ENCODE measurements around the gene NMT1.

Gene NMT1

DNA sequence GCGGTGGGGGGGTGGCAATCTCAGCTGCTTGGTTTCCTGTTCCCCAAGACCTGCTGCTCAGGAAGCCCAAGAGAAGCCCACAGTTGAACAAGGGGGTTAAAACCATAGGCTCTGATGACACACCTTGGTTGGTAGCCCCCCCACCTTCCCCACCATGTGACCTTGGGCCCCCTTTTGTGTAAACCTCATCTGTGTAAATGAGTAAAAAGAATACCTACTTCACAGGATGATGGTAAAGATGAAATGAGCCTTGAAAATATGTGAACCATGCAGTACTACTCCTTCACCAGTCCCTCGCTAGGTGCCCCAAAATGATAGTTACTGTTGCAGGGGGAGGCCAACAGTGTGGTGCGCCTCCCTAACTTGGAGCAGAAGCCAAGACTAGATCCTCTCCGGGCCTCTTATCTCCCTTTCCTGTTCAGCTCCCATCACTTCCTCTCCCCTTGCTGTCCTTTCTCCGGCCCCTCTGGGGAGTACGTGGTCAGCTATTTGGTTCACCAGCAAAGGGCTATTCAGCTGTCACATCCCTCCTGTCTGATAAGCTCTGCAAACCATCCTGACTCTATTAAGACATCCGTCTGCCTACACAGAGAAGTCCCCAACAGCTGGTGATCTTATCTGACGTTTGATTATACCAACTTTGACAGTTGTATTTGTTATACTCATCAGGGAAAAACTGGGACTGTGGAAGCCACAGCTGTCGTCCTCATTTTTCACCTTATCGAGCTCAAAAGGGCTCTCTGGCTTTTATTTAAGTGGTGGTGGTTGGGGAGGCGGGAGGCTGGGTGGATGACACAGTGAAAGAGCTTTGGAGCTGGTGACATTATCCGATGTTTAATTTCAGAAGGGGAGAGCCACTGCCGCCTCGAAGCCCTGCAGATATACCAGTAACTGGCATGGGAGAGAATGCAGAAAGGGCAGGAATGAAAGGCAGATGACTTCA, 29.6 kb upstream of the NMT1 start:
- TF ChIP-seq, protein P1, sequence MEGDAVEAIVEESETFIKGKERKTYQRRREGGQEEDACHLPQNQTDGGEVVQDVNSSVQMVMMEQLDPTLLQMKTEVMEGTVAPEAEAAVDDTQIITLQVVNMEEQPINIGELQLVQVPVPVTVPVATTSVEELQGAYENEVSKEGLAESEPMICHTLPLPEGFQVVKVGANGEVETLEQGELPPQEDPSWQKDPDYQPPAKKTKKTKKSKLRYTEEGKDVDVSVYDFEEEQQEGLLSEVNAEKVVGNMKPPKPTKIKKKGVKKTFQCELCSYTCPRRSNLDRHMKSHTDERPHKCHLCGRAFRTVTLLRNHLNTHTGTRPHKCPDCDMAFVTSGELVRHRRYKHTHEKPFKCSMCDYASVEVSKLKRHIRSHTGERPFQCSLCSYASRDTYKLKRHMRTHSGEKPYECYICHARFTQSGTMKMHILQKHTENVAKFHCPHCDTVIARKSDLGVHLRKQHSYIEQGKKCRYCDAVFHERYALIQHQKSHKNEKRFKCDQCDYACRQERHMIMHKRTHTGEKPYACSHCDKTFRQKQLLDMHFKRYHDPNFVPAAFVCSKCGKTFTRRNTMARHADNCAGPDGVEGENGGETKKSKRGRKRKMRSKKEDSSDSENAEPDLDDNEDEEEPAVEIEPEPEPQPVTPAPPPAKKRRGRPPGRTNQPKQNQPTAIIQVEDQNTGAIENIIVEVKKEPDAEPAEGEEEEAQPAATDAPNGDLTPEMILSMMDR (IDR thresholded peaks at IDR 0.05): no peak

DNA sequence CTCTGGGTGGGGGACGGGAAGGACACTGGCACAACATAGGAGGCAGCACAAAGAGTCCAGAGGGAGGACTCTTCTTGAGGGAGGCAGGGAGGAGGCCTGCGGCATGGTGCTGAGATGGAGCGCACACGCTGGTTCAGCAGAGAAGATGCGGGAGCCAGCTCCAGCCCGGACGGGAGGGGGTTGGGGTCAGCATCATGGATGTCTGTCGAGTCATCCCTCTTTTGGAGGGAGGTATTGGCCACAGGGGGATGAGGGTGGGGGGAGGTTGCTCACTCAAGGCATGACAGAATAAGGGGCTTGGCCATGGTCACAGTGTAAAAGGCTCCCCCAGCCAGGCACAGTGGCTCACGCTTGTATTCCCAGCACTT, 29.0 kb upstream of the NMT1 start:
- TF ChIP-seq, protein P1 (IDR thresholded peaks at IDR 0.05): no peak

DNA sequence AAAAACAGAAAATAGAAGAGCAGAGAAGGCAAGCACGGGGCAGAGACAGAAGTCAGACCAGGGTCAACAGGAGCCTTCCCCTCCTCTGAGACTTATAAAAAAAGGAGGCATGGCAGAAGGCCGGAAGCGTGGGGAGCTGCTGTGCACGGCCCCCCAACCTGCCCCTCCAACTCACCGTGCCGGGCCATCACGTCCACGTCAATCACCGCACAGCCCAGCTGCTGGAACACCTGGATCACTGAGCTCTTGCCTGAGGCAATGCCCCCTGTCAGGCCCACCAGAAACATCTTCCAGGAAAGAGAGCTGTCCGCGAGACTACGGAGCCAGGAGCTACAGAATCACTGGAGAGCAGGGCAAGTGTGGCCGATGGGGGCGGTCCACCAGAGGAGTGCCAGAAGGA, 26.5 kb upstream of the NMT1 start:
- TF ChIP-seq, protein P1 (IDR thresholded peaks at IDR 0.05): no peak

DNA sequence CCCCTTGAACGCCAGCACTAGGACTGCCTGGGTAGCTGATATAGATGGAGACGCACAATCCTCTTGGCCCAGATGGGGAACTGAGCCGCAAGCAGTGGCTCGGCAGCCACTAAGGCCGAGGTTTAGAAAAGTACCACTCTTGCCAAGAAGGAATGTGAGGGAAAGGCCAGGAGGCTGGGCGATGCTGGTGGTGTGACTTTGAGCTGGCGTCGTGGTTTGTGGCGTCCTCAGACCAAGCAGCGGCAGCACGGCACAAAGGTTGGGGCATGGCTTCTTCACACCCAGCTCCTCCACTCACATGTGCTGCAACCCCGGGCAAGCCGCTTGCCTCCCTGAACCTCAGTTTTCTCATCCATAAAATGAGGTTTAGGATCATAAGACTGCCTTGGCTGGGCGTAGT, 25.3 kb upstream of the NMT1 start:
- TF ChIP-seq, protein P1 (IDR thresholded peaks at IDR 0.05): no peak

DNA sequence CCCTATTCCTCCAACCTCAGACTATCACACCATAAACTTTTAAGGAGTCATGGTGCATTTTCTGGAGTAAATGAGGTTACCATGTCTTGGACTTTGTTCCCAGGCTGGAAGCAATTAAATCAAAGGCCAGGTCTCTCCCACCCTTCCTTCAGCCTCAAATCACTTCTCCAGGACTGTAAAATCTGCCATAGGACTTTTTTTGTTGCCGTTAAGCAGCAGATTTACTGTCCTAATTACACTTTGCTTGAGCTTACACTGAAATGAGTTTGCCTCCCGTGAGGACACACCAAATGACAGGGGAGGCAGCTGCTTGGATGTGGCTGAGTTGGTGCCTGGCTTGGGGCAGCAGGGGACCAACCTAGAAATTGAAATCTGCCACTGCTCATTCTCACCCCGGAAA, 24.4 kb upstream of the NMT1 start:
- TF ChIP-seq, protein P1 (IDR thresholded peaks at IDR 0.05): no peak

DNA sequence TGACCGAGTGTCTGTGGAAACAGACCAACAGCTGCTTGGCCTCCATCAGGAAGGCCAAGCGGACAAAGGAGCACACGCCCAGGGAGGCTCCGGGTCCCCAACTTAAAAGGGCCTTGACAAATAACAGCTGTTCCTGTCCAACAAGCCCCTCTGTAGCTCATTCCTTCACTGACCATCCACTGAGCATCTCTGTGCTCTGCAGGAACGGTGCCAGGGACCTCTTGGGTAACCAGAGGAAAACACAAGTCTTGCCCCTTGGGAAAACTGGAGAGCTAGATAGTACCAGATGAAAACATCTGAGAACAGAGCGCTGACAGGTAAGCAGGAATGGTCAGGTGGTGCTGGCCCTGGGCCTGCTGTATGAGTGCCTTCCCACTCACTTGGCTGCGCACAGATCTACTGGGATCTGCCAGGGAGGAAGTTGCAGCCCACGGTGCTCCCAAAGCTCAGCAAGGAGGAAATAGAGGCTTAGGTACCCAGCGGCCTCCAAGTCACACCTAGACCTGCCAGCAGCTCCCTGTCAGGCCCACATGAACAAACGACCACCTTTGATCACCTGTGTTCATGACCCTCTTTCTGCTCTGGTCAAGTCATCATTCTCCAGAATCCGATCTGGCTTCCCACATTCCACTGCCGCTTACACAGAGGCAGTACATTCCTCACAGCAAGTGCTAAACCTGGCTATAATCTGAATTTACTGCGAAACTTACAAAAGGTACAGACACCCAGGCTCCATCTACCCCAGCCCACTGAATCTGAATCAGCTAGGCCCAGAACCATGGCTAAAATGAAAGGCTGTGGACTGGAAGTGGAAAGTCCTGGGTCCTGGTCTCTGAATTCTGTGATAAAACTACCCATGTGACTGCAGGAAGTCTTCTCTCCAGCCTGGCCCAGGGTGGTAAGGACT, 22.1 kb upstream of the NMT1 start:
- TF ChIP-seq, protein P1 (IDR thresholded peaks at IDR 0.05): no peak

DNA sequence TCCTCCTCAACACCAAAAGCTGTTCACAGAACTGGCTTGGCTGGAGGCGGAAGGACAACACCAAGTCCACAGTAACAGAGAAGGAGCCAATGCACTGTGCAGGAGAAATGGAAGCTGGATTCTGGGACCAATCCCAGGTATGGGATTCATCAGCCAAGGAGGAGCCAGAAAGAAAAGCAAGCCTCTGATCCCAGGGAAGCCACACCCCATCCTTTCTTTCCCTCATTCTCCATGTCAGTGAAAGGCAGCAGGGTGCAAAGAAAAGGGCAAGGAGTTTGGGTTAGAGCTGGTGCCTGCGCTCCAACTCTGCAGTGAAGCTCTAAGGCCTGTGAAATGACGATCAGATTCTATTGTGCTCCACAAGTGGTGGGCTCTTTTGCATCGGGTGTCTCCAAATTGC, 20.7 kb upstream of the NMT1 start:
- TF ChIP-seq, protein P1 (IDR thresholded peaks at IDR 0.05): no peak

Measured in LNCAP (cell line).